HL-60 (cell line): ENCODE results near the gene RAE1.

Source experiments
- CTCF ChIP-seq: IDR thresholded peaks from one replicate; pipeline ENCODE4 v1.5.1; 2011; ENCODE audit warnings: low read length, control low read depth, inconsistent platforms; ENCODE audit not compliant: insufficient read depth
- REST ChIP-seq: IDR thresholded peaks from 2 replicates; pipeline ENCODE4 v1.6.1; 2012; ENCODE audit warnings: low read depth; ENCODE audit not compliant: insufficient replicate concordance

GRCh38 chr20:57321142-57321541 lies 29.9 kb upstream of the RAE1 start:
- TF ChIP-seq CTCF (no peak), REST (no peak)
